NCI-H1092 treated with DMSO at 0.1 percent for 48 hours (cell line): ENCODE results near the gene ACKR2.

Experiments
- DNase-seq: peaks from one replicate; lab custom pipeline; 2025; lab: John Stamatoyannopoulos, UW

Gene ACKR2

DNA sequence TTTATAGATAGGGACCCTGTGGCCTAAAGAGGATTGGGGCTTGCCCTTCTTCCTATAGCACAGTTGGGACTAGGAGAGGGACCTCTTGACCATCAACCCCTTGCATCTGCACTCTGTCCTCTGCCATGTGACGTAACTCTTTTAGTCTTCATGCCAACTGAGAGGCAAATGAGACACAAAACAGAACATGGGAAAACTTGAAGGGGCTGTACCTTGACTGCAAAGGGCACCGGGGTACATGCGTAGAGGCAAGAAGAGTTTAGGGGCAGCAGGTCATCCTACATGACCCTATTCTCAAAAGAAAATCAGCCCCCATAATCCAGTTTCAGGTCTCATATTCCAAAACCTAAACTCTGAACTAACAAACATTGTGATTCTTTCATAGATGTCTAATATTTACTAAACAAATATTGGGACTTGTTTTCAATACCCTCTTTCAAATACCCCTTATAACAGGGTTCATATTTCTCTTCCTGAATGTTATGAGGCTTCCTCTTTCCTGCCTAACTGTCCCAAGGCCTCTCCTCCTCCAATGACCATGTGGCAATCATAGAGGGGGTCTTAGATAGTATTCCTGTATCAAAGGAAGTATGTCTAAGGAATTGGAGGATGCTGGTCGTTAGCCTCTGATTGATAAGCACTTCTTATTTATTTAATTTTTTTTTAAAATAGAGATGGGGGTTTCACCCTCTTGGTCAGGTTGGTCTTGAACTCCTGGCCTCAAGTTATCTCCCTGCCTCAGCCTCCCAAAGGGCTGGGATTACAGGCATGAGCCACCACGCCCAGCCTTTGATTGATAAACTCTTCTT lies 20.6 kb downstream of the ACKR2 start:
- no peak for DNase-seq

DNA sequence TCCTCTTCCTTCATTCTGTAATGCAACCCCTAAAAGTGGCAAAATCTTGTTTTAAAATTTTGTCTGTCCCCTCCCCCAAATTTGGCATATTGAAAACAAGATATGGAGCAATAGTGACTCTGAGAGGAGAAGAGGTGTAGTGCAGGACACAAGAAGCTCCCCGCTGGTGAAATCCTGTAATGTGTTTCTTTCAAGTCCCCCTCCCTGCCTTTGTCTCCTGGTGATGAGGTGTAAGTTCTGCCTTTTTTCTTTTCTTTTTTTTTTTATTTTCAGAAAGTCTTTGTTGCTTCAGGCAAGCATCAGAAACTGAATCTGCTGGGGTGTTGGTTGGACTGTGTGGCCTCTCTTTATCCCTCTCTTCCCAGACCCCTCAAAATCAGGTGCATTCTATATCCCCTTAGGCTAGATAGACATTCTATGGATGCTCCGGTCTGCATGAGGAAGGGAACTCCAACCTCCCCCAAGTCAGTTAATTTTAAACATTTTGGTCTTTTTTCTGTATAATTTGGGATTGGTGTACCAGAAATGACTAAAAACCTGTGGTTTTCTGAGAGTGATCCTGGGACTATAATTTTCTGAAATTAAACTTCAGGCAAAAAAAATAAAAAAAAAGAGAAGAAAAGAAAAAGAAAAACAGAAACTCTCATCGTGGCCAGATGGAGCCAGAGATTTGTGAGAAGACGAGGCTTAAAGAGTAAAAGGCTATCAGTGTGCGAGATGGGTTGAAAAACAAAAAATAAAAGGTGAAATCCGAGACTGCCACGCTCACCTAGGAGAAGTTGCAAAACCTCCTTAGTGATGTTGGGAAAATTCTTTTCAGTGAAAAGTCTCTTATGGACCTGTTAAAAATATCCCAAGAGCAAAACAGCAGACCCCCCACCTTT lies 21.4 kb downstream of the ACKR2 start:
- peak; percentile 28 for DNase-seq

DNA sequence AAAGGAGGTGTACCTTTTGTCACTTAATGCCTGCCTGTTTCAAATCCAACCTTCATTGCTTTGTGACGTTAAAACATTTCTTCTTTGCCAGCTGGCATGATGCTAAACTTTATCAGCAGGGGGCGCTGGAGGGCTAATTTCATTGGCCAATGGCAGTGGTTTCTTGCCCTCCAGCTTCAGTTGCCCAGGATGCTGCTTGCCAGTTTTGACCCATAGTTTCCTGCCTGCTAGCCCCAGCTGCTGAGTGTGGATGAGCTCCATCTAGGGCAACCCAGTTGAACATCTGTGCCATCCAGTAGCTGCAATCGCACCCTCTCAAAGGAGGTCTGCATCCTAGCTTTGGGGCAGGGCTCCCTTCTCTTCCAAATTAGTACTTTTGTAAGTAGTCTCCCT lies 22.1 kb downstream of the ACKR2 start:
- peak; percentile 67 for DNase-seq

DNA sequence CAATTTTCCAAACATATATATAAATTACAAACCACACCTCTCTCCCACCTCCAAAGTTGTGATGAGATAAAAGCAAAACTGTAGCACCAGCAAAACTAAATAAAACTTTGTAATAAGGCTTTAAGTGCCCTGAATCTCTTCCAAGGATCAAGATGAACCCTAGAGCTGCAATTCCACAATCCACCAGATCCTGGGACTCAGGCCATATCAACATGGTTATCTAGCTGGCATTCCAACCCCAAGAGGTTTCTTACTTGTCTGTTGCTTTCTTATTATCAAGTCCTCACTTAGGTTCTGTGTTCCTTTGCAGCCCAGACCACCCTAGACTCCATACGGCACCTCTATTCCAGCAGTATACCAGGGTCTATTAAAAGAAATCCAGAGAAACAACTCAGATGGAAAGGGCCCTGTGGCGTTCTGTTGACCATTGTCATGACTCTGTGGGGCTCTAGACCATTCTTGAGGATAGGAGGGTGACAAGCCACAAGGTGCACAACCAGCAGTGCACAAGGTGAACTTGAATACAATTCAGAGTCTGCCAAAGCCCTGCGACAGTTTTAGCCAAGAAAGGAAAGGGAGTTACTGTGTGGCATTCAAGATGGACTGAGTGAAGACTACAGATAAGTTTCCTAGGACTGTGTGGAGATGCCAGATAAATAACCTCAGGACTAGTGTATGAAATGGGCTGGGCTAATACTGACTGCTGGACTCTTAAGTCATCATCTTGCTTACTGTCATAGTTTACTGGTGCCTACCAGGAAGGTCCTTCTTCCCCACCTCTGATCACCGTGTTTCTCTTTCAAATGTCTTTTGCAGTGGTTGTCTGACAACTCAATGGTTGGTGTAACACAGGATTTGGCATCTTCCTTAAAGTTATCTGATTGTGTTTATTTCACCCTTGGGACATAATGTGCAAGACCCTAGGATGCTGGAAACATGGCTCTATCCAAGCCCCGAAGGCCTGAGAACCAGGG lies 27.2 kb downstream of the ACKR2 start:
- DNase-seq = no peak

DNA sequence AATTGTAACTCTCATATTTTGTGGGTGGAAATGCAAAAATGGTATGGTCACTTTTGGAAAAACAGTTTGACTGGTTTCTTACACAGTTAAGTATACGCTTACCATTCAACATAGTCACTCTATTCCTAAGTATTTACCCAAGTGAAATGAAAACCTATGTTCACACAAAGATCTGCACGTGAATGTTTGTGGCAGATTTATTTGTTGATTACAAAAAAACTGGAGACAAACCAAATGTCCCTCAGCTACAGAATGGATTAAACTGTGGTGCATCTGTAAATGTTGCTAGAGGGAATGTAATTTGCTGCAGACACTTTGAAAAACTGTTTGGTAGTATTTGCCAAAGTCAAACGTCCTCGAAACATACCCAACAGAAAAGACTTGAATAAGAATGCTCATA lies 29.3 kb downstream of the ACKR2 start:
- no peak for DNase-seq

DNA sequence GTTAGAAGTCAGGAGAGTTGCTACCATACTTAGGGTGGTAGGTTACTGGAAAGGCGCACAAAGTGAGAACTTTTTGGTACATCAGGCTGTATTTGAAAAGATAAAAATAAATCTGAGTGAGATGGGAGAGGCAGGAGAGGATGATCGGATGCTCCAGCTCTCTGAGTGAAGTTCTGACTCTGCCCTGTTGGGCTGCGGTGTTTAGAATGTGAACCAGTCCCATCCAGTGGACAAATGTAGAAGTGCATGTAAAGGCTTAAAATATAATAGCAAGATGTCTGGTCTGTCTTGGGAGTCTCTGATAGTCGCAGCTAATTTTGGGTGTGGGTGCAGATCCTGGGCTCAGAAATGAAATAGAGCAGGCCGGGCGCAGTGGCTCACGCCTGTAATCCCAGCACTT lies 30.4 kb downstream of the ACKR2 start:
- peak; percentile 43 for DNase-seq

DNA sequence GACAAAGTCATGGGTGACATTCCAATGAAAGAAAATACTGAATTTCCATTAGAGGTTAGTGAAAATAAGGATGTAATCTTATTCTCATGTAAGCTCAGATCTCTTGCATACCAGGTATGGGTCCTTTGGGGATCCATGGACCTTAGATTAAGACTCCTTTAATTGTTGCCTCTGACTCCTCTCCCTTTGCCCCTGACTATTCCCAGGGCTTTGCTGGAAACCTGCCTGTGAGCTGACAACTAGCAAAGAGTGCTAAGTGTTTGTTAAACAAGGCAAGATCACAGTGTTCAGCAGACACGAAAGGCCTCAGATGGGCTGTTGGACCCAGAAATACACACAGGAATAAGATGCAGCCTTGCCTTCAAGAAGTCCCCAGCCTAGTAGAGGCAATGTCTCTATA lies 32.1 kb downstream of the ACKR2 start:
- DNase-seq = no peak

DNA sequence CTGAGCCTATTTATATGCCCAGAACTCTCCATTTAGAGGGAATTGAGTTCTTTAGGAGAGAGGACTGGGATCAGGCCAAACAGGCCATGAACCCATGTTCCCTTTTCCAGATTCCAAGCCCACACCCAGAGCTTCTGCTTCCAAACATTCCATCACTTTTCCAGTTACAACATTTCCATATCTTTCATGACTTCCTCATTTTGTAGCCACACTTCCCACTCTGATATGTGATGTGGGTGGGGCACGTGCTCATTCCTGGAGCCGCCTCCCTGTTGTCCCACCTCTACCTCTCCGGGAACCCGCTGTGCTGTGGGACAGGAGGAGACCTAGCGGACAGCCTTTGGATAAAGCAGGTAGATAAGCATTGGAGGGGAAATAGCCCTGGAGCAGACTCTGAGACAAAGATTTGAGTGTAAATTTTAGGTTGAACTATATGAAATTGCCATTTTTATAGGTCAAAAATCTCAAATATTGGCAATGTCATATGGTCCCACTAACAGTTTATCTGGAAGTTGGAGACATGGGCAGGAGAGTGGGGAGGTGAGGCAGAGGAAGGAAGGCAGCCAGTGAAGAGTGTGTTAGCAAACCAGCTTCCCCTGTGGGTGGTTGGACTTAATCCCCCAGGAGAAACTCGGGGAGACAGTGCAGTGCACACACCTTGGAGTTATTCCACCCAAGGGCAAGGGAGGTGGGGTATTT lies 34.6 kb downstream of the ACKR2 start:
- no peak for DNase-seq

DNA sequence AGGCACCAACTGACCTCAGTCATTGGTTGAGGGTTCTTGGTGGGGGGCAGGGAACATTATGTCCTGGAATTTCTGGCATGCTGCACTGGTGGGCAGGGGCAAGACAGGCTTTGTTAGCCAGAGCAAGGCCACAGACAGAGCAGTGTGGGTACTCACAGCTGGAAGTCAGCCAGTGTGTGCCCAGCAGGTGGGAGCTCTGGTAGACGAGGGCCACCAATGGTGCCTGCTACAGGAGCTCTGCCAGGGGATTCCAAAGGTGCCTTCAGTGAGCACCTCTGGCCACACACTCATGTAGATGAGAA lies 35.1 kb downstream of the ACKR2 start:
- no peak for DNase-seq

DNA sequence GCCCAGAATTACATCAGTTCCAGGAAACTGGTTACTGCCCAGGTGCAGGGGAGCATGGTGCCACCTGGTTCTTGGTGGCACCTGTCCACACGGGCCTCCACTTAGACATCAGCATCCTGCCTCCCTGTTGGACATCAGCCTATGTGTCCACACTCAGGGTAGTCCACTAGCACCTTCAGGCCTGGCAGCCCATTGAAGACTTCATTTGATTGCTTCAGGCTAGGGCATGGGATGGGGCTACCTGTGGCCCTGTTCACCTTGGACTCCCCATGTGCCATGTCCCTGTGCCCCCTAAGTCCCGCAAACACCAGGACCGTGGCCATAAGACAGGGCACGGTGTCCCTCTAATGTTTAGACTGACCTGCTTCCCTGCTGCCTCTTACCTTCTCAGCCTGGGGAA lies 35.6 kb downstream of the ACKR2 start:
- no peak for DNase-seq

DNA sequence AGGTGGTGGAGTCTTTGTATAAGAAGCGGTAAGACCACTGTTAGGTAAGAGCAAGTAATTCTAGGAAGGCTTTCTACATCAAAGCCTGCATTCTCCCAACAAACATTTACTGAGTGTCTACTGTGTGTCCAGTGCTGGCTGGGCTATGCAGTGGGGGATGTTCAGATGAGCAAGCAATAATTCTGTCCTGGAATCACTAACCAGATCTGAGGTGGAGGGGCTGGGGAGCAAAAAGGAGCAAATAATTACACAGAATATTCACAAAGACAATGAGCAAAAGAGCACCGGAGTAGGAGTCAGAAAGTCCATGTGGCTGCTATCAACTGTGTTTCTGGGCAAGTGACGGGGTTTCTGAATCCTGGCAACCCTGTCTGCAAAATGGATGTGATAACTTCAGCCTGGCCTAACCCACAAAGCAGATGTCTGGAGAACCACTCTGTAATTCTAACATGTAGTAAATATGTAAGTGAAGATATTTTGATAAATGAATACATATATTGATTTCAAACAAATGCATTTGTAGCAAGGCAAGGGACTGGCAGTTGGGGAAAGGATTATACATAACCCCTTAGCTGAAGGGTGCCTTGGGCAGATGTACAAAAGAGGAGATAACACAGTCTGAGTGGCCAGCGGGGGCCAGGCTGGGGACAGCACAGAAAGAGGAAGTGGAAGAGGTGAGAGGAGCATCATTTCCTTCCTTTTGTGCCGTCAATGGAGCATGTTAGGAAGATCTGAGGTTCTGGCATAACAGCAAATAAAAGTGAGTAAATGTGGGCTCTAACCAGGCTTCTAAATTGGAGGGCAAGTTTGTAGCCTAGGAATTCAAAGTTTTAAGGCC lies 37.7 kb downstream of the ACKR2 start:
- DNase-seq = no peak

DNA sequence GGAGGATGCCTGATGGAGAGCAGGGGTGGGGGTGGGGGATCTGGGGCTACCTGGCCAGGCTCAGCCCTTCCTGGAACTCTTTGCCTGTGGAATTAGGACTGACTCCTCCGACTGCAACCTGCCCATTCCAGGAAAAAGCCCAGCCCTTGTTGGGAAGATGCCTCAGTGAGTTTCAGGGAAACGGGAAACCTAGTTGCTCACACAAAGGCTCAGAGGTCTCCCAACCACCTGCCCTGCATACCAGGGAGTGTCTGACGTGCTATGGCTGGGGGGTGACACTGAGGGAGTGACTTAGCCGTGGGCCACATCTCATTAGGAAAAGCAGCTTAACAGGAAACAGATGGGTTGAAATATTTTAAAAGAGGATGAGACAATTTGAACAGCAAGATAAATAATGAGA lies 38.5 kb downstream of the ACKR2 start:
- no peak for DNase-seq

DNA sequence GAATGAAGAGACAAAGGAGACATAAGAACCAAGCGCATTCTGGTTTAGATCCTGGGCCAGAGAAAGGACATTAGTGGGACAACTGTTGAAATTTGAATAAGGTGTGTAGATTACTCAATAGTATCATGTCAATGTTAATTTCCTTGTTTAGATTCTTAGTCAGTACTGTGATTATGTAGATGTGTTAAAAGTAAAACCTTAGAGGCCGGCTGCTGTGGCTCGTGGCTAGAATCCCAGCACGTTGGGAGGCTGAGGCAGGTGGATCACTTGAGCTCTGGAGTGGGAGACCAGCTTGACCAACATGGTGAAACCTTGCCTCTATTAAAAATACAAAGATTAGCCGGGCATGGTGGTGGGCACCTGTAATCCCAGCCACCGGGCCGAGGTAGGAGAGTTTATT lies 39.8 kb downstream of the ACKR2 start:
- DNase-seq = no peak

DNA sequence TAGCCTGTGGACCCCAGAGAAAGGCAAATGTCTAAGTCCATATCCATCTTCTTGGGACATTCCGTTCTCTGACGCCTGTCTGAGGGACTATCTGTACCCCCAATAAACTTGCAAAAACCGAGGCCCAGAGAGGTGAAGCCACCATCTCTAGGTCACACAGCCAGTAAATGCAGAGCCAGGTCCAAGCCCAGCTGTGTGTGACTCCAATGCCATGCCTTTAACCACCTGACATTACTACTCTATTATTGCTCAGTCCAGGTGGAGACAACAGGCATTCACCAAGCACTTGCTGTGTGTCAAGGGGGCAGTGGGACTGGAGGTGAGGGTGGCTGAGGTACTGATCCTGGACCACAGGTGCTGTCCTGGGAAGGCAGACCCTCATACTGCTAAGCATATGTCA lies 41.0 kb downstream of the ACKR2 start:
- no peak for DNase-seq

DNA sequence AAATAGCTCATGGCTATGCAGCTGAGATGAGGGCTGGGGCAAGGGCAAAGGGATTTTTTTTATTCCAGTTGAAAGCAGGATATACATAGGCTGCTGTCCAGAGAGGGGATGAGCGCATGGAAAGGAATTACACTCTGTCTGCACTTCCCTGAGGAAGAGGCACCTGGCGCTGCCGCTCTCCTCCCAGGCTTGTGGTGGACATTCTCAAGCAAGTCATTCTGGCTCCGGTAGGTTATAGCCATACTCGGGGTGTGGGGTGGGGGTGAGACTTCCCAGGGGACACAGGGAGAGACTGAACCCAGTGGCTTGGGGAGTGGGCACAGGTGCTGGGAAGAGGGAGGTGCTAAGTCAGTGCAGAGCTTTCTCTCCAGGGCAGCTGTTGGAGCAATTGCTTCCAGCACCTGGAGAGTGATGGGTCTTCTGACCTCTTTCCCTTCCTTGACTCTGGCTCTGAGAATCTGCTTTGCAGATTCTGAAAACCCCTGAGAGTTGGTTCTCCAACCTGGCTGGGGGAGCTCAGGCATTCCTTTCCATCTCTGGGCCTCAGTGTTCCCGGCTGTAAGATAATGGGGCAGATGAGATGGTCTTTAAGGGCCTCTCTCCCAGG lies 42.1 kb downstream of the ACKR2 start:
- no peak for DNase-seq

DNA sequence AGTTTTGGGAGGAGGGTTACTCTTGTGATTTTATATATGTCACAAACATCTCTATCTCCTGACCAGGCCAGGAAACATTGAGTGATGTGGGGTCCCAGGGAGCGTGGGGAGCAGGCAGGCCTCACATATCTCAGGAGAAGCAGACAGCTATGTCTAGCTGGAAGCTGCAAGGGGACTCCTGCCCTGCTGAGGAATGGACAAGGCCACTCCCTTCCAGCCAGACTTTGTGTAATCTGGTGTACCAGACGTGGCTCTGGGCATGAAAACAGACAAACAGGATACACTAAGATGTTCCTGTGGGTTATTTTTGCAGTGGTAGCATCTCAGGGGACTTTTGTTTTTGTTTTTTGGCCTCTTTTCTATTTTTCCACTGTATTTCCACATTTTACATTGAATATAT lies 43.2 kb downstream of the ACKR2 start:
- DNase-seq = no peak

DNA sequence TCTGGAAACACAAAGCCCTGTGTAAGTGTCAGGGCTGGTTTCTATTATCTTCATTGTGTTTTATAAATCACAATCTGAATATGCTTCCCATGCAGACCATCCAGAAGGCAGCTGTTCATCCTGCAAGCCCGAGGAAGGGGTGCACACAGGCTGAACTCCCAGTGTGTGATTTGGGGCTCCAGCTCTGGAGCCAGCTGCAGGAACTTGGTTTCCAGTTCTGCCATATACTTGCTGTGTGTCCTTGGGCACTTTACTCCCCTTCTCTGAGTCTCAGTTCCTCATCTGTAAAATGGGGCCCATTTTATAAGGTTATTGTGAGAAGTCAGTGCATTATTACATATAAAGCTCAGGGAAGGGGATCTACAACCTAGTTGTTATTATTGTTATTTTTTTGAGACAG lies 43.8 kb downstream of the ACKR2 start:
- peak; percentile 6 for DNase-seq

DNA sequence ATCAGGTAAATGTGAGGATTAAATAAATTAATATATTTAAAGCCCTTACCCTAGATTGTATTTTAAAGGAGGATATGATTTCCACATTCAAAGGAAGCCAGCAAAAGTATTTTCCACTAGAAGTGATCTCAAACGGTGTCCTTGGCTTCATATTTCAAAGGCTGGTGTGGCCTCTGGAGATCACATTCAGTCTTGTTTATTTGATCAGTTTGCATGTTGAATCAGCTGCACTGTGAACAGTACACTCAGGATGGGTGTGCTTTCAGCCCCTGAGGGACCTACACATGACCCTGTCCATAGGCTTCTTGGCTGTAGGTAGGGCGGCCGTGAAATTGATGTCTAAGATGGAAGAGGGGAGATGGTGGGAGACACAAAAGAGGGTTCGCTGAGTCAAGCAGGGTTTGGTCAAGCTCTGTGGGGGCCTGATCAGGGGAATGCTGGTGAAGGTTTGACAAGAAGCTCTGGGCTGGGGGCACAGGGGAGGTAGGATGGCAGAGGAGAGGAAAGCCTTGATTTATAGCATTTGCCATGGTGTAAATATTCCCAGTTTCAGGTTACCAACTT lies 44.6 kb downstream of the ACKR2 start:
- peak; percentile 56 for DNase-seq

DNA sequence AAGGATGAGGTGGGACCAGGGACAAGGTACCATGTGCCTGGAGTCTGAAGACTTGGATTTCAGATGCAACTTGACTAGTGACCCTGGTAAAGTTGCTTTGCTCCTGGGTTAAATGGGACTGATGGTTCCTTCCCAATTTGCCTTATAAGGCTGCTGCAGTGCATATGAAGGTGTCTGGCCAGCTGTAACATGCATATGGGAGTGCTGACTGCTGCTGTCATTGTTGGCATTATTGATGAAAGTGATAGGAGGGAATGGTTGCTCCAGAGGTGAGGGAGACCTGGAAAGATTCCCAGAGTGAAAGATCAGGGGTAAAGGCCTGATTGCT lies 45.9 kb downstream of the ACKR2 start:
- DNase-seq = no peak
